Parathyroid adenoma (tissue), 2 donors: Measurements from ENCODE around the gene FSD1.

Source experiments
- H2AFZ ChIP-seq: fragments of 300-600 bp; sonication (generic); one replicate; pipeline ENCODE4 v1.7.0; 2017; ENCODE audit warnings: antibody characterized with exemption, mild to moderate bottlenecking
- H3K27ac ChIP-seq: fragments of 300-600 bp; sonication (generic); one replicate; pipeline ENCODE4 v1.7.0; 2017
- H3K27me3 ChIP-seq: fragments of 300-600 bp; sonication (generic); one replicate; pipeline ENCODE4 v1.7.0; 2017; ENCODE audit warnings: low read length; ENCODE audit not compliant: control insufficient read depth, insufficient read depth
- H3K36me3 ChIP-seq: fragments of 300-600 bp; sonication (generic); one replicate; pipeline ENCODE4 v1.7.0; 2017; ENCODE audit warnings: low read length; ENCODE audit not compliant: control insufficient read depth, insufficient read depth
- H3K4me1 ChIP-seq: fragments of 300-600 bp; sonication (generic); one replicate; pipeline ENCODE4 v1.7.0; 2017; ENCODE audit warnings: control low read depth
- H3K4me2 ChIP-seq: fragments of 300-600 bp; sonication (generic); one replicate; pipeline ENCODE4 v1.7.0; 2017; ENCODE audit warnings: low read length
- H3K4me3 ChIP-seq: fragments of 300-600 bp; sonication (generic); one replicate; pipeline ENCODE4 v1.7.0; 2017; ENCODE audit warnings: low read depth, low read length
- H3K79me2 ChIP-seq: fragments of 300-600 bp; sonication (generic); one replicate; pipeline ENCODE4 v1.7.0; 2017; ENCODE audit warnings: control low read depth
- H3K9ac ChIP-seq: fragments of 300-600 bp; sonication (generic); one replicate; pipeline ENCODE4 v1.7.0; 2017; ENCODE audit warnings: mild to moderate bottlenecking
- H3K9me3 ChIP-seq: fragments of 300-600 bp; sonication (generic); one replicate; pipeline ENCODE4 v1.7.0; 2017; ENCODE audit warnings: low read length; ENCODE audit not compliant: control insufficient read depth
- TF ChIP-seq, protein P1 (sequence below): fragments of 300-600 bp; sonication (generic); IDR thresholded peaks from one replicate; pipeline ENCODE4 v1.7.0; 2017; ENCODE audit warnings: antibody characterized with exemption, mild to moderate bottlenecking
- donor health status: primary hyperparathyroidism.

FSD1 gene

DNA sequence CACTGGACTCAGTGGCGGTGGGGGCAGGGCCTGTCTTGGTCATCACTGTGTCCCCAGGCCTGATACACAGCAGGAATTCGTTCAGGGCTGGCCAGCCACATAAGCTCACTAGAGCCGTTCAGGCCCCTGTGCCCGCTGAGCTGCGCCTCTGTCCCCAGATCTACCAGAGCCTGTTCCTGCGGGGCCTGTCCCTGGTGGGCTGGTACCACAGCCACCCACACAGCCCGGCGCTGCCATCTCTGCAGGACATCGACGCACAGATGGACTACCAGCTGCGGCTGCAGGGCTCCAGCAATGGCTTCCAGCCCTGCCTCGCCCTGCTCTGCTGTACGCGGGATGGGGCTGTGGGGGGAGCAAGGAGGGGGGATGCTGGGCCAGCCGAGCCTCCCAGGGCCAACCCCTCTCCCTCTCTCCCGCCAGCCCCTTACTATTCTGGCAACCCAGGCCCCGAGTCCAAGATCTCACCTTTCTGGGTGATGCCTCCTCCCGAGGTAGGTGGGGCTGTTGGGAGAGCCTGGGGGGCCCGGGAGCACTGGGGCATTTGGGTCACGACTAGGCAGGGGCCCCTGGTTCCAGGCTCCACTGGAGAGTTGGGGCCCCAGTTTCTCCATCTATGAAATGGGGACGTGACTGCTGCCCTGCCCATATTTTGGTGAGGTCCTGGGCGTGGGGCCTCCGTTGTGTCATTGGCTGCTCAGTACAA, 52.8 kb downstream of the FSD1 start:
- no peak overlapping the region for H3K4me2 ChIP-seq
- TF ChIP-seq, protein P1, sequence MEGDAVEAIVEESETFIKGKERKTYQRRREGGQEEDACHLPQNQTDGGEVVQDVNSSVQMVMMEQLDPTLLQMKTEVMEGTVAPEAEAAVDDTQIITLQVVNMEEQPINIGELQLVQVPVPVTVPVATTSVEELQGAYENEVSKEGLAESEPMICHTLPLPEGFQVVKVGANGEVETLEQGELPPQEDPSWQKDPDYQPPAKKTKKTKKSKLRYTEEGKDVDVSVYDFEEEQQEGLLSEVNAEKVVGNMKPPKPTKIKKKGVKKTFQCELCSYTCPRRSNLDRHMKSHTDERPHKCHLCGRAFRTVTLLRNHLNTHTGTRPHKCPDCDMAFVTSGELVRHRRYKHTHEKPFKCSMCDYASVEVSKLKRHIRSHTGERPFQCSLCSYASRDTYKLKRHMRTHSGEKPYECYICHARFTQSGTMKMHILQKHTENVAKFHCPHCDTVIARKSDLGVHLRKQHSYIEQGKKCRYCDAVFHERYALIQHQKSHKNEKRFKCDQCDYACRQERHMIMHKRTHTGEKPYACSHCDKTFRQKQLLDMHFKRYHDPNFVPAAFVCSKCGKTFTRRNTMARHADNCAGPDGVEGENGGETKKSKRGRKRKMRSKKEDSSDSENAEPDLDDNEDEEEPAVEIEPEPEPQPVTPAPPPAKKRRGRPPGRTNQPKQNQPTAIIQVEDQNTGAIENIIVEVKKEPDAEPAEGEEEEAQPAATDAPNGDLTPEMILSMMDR, result no peak
- no peak overlapping the region for H3K4me3 ChIP-seq
- no peaks in the 10 kb centered on the region for H3K79me2 ChIP-seq
- no peaks in the 10 kb centered on the region for H3K9me3 ChIP-seq
- no peak overlapping the region for H3K9ac ChIP-seq
- no peak overlapping the region for H3K27ac ChIP-seq
- no peaks in the 10 kb centered on the region for H3K36me3 ChIP-seq
- peaks cover 3% of the 10 kb centered on the region for H3K4me1 ChIP-seq
- no peak overlapping the region for H2AFZ ChIP-seq
- H3K27me3 ChIP-seq, result no peaks in the 10 kb centered on the region

DNA sequence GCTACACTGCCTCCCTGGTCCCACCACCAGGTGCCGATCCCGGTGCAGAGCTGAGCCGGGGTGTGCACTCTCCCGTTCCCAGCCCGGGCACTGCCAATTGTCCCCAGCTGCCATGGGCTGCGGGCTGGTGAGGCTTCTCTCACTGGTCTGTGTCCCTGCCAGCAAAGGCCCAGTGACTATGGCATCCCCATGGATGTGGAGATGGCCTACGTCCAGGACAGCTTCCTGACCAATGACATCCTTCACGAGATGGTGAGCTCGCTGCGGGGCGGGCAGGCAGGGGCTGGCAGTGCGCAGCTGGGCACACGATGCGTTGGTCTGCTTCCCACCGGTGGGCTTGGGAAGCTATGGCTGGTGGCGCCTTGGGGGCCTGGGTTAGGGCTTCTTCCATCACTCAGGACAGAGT, 53.5 kb downstream of the FSD1 start:
- Histone ChIP-seq H3K36me3 (no peaks in the 10 kb centered on the region), H3K4me1 (peaks cover 2% of the 10 kb centered on the region), H3K27ac (no peak overlapping the region), H3K79me2 (no peaks in the 10 kb centered on the region), H3K9me3 (no peaks in the 10 kb centered on the region), H3K9ac (no peak overlapping the region), H3K4me2 (no peak overlapping the region), H3K4me3 (no peak overlapping the region), H3K27me3 (no peaks in the 10 kb centered on the region), H2AFZ (no peak overlapping the region)
- TF ChIP-seq, protein P1, result no peak

DNA sequence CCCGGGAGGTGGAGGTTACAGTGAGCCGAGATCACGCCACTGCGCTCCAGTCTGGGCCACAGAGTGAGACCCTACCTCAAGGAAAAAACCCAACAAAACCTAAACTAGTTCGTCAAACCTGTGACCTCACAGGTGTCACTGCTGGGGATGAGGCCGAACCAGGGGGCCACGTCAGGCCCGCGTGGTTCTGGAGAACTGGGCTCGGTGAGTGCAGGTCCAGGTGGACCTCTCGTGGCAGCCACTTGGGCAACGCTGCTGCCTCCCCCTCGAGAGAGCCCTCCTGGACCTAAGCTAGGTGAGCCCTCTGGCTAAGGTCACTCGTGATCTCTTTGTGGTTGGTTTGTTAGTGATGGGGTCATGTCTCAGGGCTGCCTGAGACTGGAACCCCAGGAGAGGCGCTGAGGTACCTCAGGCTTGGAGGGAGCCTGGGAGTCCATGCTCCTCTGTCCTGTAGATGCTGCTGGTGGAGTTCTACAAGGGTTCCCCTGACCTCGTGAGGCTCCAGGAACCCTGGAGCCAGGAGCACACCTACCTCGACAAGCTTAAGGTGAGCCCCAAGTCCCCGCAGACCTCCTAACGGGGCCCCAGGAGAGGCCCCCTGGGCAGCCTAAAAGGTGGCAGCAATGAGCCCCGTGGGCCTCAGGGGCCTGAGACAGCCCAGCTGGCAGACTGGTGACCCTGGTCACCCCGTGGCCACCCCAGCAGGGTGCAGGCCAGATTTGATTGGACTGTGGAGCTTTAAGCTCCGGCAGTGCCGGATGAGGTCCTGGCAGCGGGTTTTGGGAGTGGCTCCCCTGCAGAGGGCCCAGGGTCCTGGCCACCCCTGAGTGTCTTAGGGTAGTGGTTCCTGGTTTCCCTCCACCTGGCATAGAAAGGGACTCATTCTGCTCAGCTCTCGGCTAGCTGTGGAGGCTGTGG, 54.6 kb downstream of the FSD1 start:
- H3K36me3 ChIP-seq, result no peaks in the 10 kb centered on the region

DNA sequence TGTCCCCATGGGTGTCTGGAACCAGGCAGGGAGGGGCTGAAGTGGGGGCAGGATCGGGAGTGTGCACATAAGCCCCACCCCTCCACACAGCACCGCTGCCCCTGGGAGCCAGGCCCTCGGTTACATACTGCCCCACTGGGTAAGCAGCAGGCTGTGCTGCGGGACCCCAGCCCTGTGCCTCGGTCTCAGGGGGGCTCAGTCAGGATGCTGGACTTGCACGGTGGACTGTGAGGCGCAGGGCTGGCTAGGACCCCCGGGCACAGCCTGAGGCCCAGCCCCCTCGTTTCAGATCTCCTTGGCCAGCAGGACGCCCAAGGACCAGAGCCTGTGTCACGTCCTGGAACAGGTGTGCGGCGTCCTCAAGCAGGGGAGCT, 55.2 kb downstream of the FSD1 start:
- no peaks in the 10 kb centered on the region for H3K79me2 ChIP-seq
- no peak overlapping the region for H3K27ac ChIP-seq
- H3K9ac ChIP-seq, result no peak overlapping the region
- no peaks in the 10 kb centered on the region for H3K9me3 ChIP-seq
- peaks cover 2% of the 10 kb centered on the region for H3K4me1 ChIP-seq
- H3K4me2 ChIP-seq, result no peak overlapping the region
- H2AFZ ChIP-seq, result no peak overlapping the region
- H3K27me3 ChIP-seq, result no peaks in the 10 kb centered on the region
- TF ChIP-seq, protein P1, result no peak
- no peak overlapping the region for H3K4me3 ChIP-seq
- no peaks in the 10 kb centered on the region for H3K36me3 ChIP-seq

More for the DNA sequence above, 54.6 kb downstream of the FSD1 start:
- H3K79me2 ChIP-seq, result no peaks in the 10 kb centered on the region
- H3K27ac ChIP-seq, result no peak overlapping the region
- H3K4me2 ChIP-seq, result no peak overlapping the region
- H2AFZ ChIP-seq, result no peak overlapping the region
- H3K27me3 ChIP-seq, result no peaks in the 10 kb centered on the region
- no peak overlapping the region for H3K4me3 ChIP-seq
- H3K9ac ChIP-seq, result no peak overlapping the region
- no peaks in the 10 kb centered on the region for H3K9me3 ChIP-seq
- TF ChIP-seq, protein P1, result no peak
- peaks cover 2% of the 10 kb centered on the region for H3K4me1 ChIP-seq
